IPS-11a (cell line): ENCODE data around the gene UBE2J2.

Experiments
- H3K4me3 ChIP-seq: one replicate; pipeline ENCODE4 v1.5.1; 2013; ENCODE audit warnings: low read depth, low read length, control low read depth

Gene UBE2J2

DNA sequence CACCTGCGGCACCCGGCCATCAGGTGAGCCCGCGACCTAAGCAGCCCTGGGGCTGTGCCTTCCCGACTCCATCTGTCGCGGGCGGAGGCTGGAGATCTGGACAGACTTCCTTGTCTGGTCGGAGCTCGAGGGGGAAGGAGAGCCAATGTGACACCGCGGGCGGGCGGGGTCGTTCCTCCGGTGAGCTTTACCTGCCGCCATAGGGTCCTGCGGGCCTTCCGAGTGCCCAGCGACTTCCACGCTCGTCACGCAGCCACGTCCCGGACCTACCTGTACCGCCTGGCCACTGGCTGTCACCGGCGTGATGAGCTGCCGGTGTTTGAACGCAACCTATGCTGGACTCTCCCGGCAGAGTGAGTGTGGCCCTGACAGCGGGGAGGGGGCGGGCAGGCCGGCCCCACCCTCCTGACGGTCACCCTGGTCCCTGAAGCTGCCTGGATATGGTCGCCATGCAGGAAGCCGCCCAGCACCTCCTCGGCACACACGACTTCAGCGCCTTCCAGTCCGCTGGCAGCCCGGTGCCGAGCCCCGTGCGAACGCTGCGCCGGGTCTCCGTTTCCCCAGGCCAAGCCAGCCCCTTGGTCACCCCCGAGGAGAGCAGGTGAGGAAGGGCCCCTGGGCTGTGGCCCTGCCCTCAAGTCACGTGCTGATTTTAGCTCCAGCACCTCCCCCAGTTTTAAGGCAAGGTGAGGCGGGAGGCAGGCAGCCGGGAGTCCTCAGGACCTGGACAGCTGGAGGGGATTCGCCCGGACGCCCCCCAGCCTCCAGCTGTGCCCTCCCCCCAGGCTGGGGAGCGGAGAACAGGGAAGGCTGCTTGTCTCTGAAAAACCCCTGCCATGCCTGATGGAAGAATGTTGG lies 35.8 kb upstream of the UBE2J2 start:
- H3K4me3 ChIP-seq = peak overlapping the region; percentile 68

DNA sequence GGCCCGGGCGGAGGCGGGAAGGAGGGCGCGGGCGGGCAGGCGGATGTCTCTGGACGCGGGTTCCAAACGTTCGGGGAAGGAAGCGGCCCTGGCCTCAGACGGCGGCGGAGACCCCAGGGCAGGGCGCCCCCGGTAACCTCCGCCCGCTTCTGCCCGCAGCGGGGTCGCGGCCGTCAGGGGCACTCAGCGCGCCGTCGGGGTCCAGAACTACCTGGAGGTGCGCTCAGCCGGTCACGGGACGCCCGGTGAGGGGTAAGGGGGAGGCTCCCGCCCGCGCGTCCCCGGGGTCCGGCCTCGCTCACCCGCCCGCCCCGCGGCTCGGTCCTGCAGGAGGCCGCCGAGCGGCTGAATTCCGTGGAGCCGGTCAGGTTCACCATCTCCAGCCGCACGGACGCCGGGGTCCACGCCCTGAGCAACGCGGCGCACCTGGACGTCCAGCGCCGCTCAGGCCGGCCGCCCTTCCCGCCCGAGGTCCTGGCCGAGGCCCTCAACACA lies 35.1 kb upstream of the UBE2J2 start:
- peak overlapping the region; percentile 68 for H3K4me3 ChIP-seq

DNA sequence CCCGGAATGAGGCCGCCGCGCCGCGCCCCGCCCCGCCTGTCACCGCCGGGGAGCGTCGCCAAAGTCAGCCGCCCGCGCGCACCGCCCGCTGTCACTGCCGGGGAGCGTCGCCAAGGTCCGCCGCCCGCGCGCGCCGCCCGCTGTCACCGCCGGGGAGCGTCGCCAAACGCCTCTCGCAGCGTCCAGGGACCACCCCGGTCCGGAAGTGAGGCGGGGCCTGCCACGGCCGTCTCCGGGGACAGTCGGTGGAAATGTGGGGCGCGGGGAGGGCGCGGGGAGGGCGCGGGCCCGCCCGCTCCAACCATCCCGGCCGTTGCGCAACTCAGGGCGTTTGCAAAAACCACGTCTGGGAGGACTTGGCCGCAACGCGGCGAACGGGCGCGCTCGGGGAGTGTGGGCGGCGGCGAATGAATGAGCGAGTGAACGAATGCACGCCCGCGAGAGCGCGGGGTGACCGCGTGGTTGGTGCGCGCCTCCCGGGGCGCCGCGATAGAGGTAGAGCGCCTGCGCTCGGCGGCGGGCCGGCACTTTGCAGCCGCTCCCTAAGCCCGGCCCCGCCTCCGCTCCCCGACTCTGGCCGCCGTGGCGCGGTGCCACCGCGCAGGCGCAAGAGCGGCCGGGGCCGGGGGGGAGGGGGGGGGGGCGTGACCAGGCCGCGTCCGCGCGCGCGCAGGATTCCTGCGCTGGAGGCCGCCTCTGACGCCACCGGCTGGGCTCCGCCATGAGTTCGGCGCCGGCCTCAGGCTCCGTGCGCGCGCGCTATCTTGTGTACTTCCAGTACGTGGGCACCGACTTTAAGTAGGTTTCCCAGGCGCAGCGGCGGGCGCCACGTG lies 34.5 kb upstream of the UBE2J2 start, which contains the start of the genes ACAP3 and PUSL1:
Gene ACAP3 (minus strand): TSS at position 8 of the 833 bp plus-strand sequence. CDS start 115 bp downstream, outside the sequence.
Gene PUSL1 (plus strand): TSS at position 675 of the 833 bp plus-strand sequence. CDS start 47 bp downstream, at position 722.
- peak within 1 kb of the TSS; percentile 68 for H3K4me3 ChIP-seq

DNA sequence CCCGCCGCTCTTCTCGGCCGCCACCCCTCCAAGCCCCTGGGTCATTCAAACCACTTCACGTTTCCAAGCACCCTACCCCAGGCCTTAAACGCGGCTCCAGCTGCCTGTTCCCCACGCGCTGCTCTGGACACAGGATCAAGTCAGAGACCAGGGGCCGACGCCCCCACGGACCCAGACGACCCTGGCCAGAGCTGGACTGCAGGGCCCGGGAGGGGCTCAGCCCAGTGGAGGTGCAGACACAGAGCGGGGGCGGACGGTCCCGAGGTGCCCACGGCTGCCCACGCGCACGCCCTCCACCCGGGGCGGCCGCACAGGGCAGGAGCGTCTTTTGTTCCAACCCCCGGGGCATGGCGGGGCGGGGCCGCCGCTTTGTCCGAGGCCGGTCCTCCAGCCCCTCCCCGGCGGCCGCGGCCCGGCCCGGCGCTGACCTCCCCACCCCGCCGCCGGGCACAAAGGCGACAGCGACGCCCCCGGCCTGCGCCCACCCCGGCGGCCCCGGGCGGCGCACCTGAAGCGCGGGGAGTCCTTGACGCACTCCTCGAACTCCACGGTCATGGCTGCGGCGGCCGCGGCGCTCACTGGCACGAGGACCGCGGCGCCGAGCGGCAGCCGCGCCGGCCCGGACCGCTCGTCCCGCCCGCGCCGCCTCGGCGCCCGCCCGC lies 33.7 kb upstream of the UBE2J2 start:
- peak overlapping the region; percentile 53 for H3K4me3 ChIP-seq

DNA sequence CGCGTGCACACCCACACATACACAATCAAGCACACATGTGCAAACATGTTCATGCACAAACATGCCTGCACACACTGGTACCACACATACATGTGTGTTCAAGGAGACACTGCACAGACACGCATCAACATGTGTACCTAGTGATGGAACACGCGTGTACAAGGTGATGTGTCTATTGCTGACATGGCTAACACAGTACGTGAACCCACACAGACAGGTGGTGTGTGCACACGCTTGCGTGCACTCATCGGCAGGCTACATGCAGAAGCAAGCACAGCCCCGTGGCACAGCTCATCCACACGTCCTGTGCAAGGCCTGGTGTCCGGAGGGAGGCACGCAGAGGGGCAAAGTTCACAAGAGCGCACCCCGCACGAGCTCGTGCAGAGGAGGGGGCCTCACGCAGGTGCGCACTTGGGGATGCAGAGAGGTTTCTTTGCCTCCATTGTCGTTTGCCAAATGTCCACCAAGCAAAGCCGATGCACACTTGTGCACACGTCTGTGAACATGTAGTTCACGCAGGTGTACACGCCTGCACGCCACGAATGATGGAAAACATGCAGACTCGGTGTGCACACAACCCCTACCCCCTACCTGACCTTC lies 33.1 kb upstream of the UBE2J2 start:
- peak overlapping the region; percentile 53 for H3K4me3 ChIP-seq

DNA sequence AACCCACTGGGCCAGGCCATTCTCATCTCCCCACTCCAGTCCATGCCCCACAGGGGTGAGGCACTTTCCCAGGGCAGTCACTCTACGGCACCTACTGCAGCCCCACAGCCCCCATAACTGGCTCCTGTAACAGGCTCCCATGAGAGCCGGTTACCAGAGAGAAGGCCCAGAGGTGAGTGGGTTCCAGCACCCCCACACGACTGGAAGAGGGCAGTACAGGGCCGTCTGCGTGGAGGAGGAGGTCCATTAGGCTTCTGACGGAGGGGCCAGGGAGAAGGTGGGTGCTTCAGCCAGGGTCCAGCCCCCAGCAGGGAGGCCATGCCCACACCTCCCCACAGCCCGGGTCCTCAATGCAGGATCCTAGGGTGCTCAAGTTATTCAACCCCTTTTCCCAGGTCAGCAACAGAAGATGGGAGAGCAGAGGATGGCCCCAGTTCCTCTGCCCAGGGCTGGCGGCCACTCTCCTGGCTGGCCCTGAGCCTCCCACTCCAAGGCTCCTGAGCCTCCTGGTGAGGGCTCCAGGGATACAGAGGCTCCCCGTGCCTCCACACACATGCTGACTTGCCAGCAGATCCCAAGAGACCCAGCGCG lies 32.5 kb upstream of the UBE2J2 start:
- H3K4me3 ChIP-seq = no peak overlapping the region

DNA sequence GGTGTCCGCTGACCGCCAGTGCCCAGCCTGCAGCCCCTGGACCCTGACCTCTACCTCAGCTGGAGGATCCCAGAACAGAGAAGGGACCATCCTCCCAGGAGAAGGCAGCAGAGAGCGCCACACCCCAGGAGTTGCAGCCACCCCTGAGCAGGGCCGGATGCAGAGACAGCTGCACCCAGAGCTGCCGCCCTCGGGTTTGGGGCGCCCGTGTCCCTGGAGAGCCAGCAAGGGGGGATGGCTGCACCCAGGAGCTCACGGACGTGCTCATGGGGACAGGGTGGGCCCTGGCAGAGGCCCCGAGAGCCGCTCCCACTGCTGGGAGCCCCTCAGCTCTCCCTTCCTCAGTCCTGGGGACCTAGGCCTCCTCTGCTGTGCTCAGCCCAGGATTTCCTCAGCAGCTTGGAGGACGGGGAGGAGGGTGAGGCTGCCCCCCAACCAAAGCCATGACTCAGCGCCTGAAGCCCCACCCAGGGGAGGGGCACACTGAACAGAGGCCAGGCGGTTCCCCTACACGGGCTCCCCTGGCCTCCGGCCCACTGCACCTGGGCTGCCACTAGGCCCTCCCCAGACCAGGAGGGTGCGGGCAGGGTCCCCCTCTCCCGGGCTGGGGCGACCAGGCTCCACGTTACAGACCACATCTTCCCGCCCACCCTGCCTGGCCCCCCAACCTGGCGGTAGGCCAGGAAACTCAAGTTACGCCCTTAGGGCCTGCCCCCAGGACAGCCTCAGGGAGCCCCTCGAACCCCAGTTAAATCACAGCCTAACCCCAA lies 31.8 kb upstream of the UBE2J2 start:
- no peak overlapping the region for H3K4me3 ChIP-seq

DNA sequence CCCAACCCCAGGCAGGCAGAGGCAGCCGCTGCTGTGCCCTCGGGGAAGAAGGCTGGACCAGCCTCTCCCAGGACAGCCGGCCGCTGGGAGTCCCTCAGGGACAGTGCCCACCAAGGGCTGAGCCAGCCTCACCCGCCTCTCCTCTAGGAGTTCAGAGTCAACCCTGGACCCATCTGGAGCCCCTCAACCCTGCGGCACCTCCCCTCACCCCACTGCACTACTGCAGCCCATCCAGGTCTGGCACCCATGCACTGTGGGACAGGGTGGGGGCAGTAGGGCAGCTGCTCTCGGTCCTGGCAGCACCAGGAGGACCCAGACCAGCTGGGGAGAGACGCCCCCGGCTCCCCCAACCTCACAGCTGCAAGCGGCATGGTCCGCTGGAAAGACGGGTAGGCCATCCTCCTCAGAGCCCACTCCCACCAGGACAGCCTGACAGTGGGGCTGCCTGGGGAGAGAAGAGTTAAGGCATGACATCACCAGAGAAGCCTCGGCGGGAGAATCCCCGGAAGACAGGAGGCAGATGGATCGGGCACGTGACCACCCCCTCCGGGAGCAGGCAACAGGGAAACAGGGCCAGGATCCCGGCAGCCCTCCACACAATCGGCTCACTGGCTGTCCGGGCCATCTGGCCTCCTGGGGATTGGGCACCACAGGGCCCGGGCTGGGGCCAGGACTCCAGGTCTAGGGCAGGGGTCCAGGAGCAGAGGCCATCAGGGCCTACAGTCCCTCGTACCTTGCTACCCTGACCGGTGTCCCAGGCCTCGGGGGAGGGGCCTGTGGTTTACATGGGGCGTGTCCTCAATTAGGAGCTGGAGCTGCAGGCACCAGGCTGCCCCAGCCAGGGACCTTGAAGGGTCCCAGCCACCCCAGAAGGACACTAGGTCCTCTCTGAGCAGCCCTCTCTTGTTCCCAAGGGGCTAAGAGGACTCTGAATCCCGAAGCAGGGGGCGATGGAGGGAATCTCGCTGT lies 31.0 kb upstream of the UBE2J2 start:
- no peak overlapping the region for H3K4me3 ChIP-seq

DNA sequence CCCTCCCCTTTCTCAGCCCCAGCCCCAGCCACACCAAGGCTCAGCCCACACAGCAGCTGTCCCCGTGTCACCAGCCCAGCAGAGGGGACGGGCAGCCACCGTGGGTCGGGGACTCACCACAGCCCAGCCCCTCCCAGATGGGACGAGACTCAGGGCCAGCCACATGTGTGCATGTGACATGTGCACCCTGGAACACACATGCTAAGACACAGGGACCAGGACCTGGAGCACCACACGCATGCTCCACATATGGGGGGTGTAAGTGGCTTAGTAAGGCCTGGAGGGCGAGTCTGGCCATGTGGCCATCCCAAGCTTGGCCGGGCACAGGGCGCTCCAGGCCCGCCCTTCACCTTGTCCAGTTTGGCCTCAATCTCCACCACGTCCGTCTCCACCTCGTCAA lies 30.1 kb upstream of the UBE2J2 start:
- H3K4me3 ChIP-seq = no peak overlapping the region

DNA sequence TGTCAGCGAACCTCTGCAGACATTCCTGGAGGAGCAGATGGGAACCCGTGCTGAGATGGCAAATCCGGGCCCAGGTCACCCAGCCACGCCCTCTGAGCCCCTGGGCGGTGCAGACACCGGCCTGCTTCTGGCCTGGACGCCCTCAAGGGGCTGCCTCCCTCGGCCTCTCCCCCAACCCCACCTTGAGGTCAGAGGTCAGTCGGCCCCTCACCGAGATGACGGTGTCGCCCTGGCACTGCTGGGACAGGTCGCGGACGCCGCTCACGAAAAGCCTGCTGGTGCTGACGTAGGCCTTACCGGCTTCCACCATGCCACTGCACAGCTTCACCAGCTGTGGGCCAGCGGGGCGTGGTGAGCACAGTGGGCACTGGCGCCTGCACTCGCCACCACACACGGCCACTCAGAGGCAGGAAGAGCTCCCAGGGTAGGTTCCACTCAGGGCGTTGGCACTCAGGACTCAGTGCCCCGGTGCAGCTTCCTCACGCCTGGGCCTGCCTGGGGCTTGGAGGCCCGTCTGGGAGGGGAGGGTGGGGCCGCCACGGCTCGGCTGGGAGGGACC lies 29.4 kb upstream of the UBE2J2 start:
- H3K4me3 ChIP-seq = no peak overlapping the region

DNA sequence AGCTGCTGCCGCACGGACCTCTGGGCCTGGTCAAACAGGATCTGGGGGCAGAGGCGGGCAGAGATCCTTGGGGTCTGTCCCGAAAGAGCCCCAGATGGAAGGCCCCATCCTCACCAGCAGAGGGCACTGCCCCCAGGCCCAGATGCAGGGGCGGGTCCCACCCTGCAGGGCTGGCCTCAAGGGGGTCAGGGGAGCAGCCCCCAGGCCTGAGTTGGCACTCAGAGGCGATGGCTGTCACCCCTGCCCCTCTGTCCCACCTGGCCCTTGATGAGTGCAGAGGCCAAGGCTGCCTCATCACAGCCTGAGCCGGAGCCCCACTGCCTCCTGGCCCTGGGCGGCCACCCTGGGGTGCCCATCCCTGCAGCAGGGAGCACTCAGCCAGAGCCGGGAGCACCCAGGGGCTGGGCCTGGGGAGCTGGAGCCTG lies 28.4 kb upstream of the UBE2J2 start:
- no peak overlapping the region for H3K4me3 ChIP-seq

DNA sequence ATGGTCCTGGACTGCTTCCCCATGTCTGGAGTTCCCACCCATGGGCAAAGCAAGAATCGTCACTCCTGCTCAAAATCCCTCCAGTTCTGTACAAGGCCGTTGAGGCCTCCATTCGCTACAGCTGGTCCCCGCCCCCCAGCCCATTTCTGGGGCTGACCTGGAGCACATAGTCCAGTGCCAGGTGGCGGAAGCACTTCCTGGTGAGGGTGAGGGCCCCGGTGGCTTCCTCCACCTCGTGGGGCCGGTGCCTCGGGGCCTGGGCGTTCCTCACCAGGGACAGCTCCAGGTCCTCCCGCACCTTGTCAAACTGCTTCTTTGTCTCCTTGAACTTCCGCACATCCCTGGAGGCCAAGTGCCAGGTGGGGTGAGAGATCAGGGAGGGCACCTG lies 26.7 kb upstream of the UBE2J2 start:
- H3K4me3 ChIP-seq = no peak overlapping the region

DNA sequence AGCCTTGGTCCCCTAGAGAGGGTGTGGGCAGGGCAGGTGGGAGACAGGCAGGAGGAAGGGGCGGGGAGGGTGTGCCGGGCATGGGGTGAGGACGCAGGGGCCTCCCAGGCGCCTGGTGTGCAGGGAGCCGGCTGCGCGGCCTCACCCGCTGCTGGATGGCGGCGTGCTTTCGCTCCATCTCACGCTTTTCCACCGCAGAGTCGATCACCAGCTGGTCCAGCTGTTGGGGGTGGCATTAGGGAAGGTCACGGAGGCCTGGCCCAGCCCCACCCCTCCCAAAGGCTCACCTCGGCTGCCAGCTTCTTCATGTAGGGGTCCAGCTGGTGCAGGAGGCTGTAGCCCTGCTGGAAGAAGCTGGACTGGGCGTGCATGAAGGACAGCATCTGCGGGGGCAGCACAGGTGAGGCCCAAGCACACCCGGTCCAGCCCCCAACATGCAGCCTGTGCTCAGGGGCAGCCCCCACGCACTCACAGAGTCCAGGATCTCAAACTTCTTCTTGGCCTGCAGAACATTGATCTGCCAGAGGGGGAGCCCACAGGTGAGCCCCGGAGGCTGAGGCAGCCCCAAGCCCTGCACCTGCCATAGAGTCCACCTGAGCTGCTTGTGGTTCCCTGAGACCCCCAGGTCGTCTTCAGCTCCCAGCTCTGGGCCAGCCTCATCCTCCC lies 26.2 kb upstream of the UBE2J2 start:
- no peak overlapping the region for H3K4me3 ChIP-seq

DNA sequence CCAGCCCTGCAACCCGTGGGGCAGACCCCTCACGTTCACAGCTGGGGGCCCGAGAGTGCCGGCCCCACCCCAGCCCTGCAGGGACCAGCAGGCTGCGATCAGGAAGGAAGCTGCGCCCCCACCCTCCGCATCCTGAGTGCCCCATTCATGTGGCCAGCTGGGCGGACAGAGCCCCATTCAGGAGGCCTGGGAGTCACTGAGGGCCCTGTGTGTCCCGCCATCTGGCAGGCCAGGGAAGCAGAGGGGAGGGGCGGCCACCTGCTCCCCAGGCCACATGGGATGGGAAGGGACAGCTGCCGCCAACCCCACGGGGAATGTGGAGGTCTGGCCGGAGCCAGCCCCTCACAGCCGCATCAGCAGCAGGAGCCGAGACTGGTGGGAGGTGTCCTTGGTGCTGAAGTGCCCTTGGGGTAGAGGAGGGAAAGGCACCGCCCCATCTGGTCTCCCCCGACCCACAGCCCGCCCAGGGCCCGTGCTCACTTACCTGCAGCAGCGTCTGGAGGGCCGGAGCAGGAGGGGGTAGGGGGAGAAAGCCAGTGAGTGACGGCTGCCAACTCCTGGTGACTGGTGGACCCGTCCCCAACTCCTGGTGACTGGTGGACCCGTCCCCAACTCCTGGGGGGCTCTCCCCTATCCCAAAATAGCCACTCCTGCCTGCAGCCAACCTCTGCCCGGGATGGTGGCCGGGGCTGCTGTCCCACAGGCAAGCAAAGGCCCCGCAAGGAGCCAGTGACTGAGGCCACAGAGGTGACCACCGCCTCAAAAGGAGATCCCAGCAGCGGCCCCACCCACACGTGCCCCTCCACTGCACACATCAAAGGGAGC lies 25.4 kb upstream of the UBE2J2 start:
- H3K4me3 ChIP-seq = no peak overlapping the region

DNA sequence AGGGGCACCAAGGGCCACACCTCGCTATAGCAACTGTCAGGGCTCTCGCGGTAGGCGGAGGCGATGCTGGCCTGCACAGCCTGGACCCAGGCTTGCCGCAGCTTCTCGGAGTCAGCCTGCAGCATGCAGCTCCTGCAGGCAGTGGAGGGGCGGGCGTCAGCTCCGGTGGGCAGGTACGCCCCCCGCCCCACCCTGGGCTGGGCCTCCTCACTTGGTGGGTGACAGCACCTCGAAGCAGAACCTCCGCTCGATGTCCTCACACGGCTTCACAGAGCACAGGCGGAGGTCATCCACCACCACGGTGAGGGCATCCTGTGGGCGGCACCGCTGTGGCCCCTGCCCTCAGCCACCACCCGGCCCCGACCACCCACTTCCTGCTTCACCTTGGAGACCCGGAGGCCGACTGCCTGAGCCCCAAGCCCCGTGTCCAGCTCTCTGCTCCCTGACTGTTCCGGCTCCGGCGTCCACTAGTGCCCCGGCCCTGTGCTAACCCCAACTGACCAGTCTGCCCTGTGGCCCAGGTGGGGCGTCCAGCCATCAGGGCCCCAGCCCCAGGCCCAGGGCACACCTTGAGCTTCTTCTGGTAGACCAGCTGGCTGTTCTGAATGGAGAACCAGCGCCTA lies 24.3 kb upstream of the UBE2J2 start:
- no peak overlapping the region for H3K4me3 ChIP-seq
